Panc1 (cell line): ENCODE measurements around the gene TUBB8.

Experiments
- CTCF ChIP-seq: fragments of 450-650 bp; IDR thresholded peaks from 2 replicates; pipeline ENCODE4 v1.5.1; 2017; ENCODE audit warnings: mild to moderate bottlenecking
- POLR2AphosphoS5 ChIP-seq: IDR thresholded peaks from 2 replicates; pipeline ENCODE4 v1.6.1; 2012; ENCODE audit warnings: mild to moderate bottlenecking, low read depth, low read length, moderate library complexity
- SIN3A ChIP-seq: IDR thresholded peaks from 2 replicates; pipeline ENCODE4 v1.6.1; 2012; ENCODE audit warnings: low read depth, mild to moderate bottlenecking, low read length, moderate library complexity, borderline replicate concordance; ENCODE audit not compliant: insufficient read depth
- TCF7L2 ChIP-seq: IDR thresholded peaks from 2 replicates; pipeline ENCODE4 v1.6.1; 2011; ENCODE audit warnings: mild to moderate bottlenecking, low read depth, low read length, inconsistent platforms

DNA sequence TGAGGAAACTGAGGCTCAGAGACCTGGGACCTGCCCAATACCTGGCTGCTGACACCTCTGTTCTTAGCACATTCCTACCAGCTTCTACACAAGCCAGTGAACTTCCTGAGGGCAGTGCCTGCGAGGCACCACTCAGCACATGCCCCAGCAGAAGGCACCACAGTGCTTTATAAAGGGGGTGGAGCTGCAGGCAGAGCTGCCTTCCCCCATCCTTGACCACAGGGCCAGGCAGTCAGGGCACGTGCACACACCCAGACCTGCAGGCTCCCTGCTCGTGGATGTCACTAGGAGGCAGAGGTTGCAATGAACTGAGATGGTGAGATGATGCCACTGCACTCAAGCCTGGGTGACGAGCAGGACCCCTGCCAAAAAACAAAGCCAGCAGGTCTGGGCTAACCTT is 39.2 kb upstream of the TUBB8 start:
- TF ChIP-seq POLR2AphosphoS5 (no peak), TCF7L2 (no peak), CTCF (no peak), SIN3A (no peak)
